ENCODE results near the gene RWDD1. TPM values are rescaled to one million over a fixed set of nuclear protein-coding genes. Genes with fewer than 3 reads are reported as not detected.

RWDD1 gene
- total and polyA plus RNA-seq, 2 of the 13 experiments (the other 11 are each of a cell fraction or from before 2014, with no cell fraction given): 27.4 to 67.1 TPM

GRCh38 chr6:116611056-116611455, 39.8 kb downstream of the RWDD1 start (continued):
- TF ChIP-seq PRDM4 (CRISPR knock-in tag; IDR thresholded peaks at IDR 0.05; ENCODE audit: borderline replicate concordance) (no peak), ZNF552 (CRISPR knock-in tag; IDR thresholded peaks at IDR 0.05; ENCODE audit: borderline replicate concordance) (no peak), ZNF468 (CRISPR knock-in tag; IDR thresholded peaks at IDR 0.05) (no peak), MEIS2 (CRISPR knock-in tag; IDR thresholded peaks at IDR 0.05) (no peak)

GRCh38 chr6:116615937-116616736, 44.8 kb downstream of the RWDD1 start, which contains the start of gene RSPH4A:
TSS of gene RSPH4A (plus strand) at chr6:116616479. CDS start at chr6:116616624, 145 bp downstream.
- BruUV-seq (replicated peaks): no TSS peak
- 46% methylated on average over 29 of the region's 29 CpGs for WGBS (ENCODE audit: low lambda C conversion rate)
- Histone ChIP-seq H3K27me3 (ENCODE audit: control insufficient read depth in 1 of 2, insufficient read depth in 2 of 2, low read length in 2 of 2) (no peaks in the 10 kb centered on the region; a peak in 1 of 5 replicates), H3K9ac (ENCODE audit: insufficient read depth, low read depth, low read length) (peak within 1 kb of the TSS; percentile 39), H3K79me2 (ENCODE audit: insufficient read depth, low read length) (no peaks in the 10 kb centered on the region), H3K4me1 (ENCODE audit: insufficient read depth, low read length) (no peaks in the 10 kb centered on the region), H3K27ac (ENCODE audit: extremely low read length, insufficient read depth, low read length) (no peak within 1 kb of the TSS), H3K9me3 (ENCODE audit: low read length) (no peaks in the 10 kb centered on the region), H2AFZ (ENCODE audit: low read length) (peak within 1 kb of the TSS; percentile 95), H3K36me3 (replicated peaks in 1 of 2; ENCODE audit: control insufficient read depth in 1 of 2, insufficient read depth in 2 of 2, low read length in 2 of 2) (no peaks in the 10 kb centered on the region), H3K4me2 (ENCODE audit: low read depth, low read length) (peak within 1 kb of the TSS; percentile 64), H3K4me3 (replicated peaks in 1 of 3; ENCODE audit: insufficient read depth in 1 of 3, low read depth in 2 of 3, low read length in 3 of 3) (peak within 1 kb of the TSS; percentile 47 to 66 (median 55)), H4K20me1 (ENCODE audit: insufficient read depth, low read length) (no peaks in the 10 kb centered on the region)
- DNase-seq (ENCODE audit: low spot score): peak; percentile 78
- FAIRE-seq: no peak
- peak; percentile 98 for ATAC-seq
- ChIA-PET POLR2A (interaction anchor here (0.8 to 1.5 kb wide), 2 partner anchors 15 to 337 kb away, joined by 3 read pairs; partner anchors contain the start of gene TSPYL1), CTCF (ENCODE audit: low intra/inter-chr PET ratio, low total read pairs) (no interaction called here)
- in situ Hi-C loops (cut with HindIII; ENCODE audit: extremely low pct_ligation_motif_present, low pct_unique_long_range_greater_than_20kb): no loop called here
- intact Hi-C loops (cut with micrococcal nuclease; ENCODE audit: unreplicated experiment): loop anchor here (1.0 to 2.0 kb wide), 2 partner anchors 15 to 46 kb away; no protein-coding TSS in a partner anchor
- TF ChIP-seq ZFP36L2 (CRISPR knock-in tag; IDR thresholded peaks at IDR 0.05) (no peak), RFXAP (CRISPR knock-in tag; IDR thresholded peaks at IDR 0.05; ENCODE audit: borderline replicate concordance) (peak; percentile 82), SP2 (CRISPR knock-in tag; IDR thresholded peaks at IDR 0.05) (peak; percentile 87), NFYC (CRISPR knock-in tag; IDR thresholded peaks at IDR 0.05) (peak; percentile 86), GATAD1 (CRISPR knock-in tag; IDR thresholded peaks at IDR 0.05) (no peak), ZNF710 (CRISPR knock-in tag; IDR thresholded peaks at IDR 0.05; ENCODE audit: borderline replicate concordance) (peak; percentile 82), KDM2A (CRISPR knock-in tag; IDR thresholded peaks at IDR 0.05; ENCODE audit: borderline replicate concordance, low read depth) (peak; percentile 24; the same call in 1 of the 2 replicates), NBN (conservative IDR thresholded peaks at IDR 0.05) (no peak), SALL1 (CRISPR knock-in tag; IDR thresholded peaks at IDR 0.05) (0 out of 2 replicates have a peak, but pooled peaks have one; percentile 30), POGZ (CRISPR knock-in tag; IDR thresholded peaks at IDR 0.05) (peak; percentile 76), CCDC6 (CRISPR knock-in tag; IDR thresholded peaks at IDR 0.05) (no peak), RFX5 (IDR thresholded peaks at IDR 0.05; ENCODE audit: low read depth, low read length) (0 out of 2 replicates have a peak, but pooled peaks have one; percentile 58), ZNF33B (CRISPR knock-in tag; IDR thresholded peaks at IDR 0.05) (no peak)

Data from HepG2 (cell line).